GM12878 (cell line): ENCODE results near the gene MYO15A. TPM values are rescaled to one million over a fixed set of nuclear protein-coding genes. Genes with fewer than 3 reads are reported as not detected.
A peak's percentile ranks its signal among the peaks of the same experiment; 100 is the strongest.

Experiments used
- CBFB ChIP-seq: IDR thresholded peaks from 2 replicates; pipeline ENCODE4 v1.6.1; 2016; ENCODE audit warnings: antibody characterized with exemption, low read depth
- CTCF ChIP-seq, 3 experiments: IDR thresholded peaks in 2 of 3; conservative IDR thresholded peaks in 1 of 3; 2 replicates each; pipeline ENCODE4 v1.5.1; 2011; ENCODE audit warnings: low read depth in 3 of 3, low read length in 3 of 3, mild to moderate bottlenecking in 3 of 3, control low read depth in 2 of 3, moderate library complexity in 2 of 3, inconsistent platforms in 1 of 3, mixed read lengths in 1 of 3; ENCODE audit not compliant: control insufficient read depth in 2 of 3, insufficient read depth in 1 of 3; ENCODE audit errors: extremely low read depth in 1 of 3
- EP300 ChIP-seq, 2 experiments: fragments of 150-350 bp in 1 of 2; IDR thresholded peaks; 2 replicates each; pipeline ENCODE4 v1.6.1; 2011 to 2012; ENCODE audit warnings: low read depth in 2 of 2, low read length in 2 of 2, borderline replicate concordance in 1 of 2, improper control_type of control experiment in 1 of 2, inconsistent platforms in 1 of 2; ENCODE audit not compliant: control insufficient read depth in 1 of 2
- KAT2A ChIP-seq: conservative IDR thresholded peaks from 2 replicates; pipeline ENCODE4 v1.6.1; 2011; ENCODE audit warnings: low read depth, low read length; ENCODE audit not compliant: control insufficient read depth
- PRDM15 ChIP-seq: fragments of 450-650 bp; formaldehyde crosslinking; IDR thresholded peaks from 2 replicates; pipeline ENCODE4 v1.4.0; 2020; ENCODE audit warnings: mild to moderate bottlenecking, moderate library complexity
- RFX5 ChIP-seq: IDR thresholded peaks from 2 replicates; pipeline ENCODE4 v1.6.1; 2011; ENCODE audit warnings: low read depth, low read length, improper control_type of control experiment
- TCF12 ChIP-seq: IDR thresholded peaks from 2 replicates; pipeline ENCODE4 v1.6.1; 2011; ENCODE audit warnings: low read depth, mild to moderate bottlenecking, low read length
- ZSCAN29 ChIP-seq: fragments of 450-650 bp; IDR thresholded peaks from 2 replicates; pipeline ENCODE4 v1.6.1; 2017; ENCODE audit warnings: mild to moderate bottlenecking, moderate library complexity
- polyA plus RNA-seq, 11 experiments: library from polyadenylated mRNA; depleted of rRNA in 4 of 11; unstranded in 6 of 11; stranded (reverse) in 5 of 11; fragments of >200 nt; fragmentation: Nextera tagmentation in 4 of 11; fragmentation: Illumina TruSeq in 1 of 11; extraction: Ambion mirVana in 4 of 11; extraction: Trizol in 1 of 11; gene quantifications; 1 replicate in 1 of 11; 2 replicates in 10 of 11; pipeline versions ENCODE4 v1.2.1 to v1.2.3, GENCODE V29; 2011 to 2016; ENCODE audit warnings: inconsistent platforms in 2 of 11, missing spikeins in 2 of 11, low read depth in 1 of 11
- total RNA-seq, 4 experiments: library from RNA; depleted of rRNA in 3 of 4; stranded (reverse); fragments of >200 nt in 3 of 4; fragmentation: Illumina TruSeq in 1 of 4; extraction: Trizol in 1 of 4; gene quantifications; 2 replicates each; pipeline versions ENCODE4 v1.2.1 to v1.2.3, GENCODE V29; 2013 to 2021
- TF ChIP-seq, protein P1 (sequence below): IDR thresholded peaks from 2 replicates; pipeline ENCODE4 v1.6.1; 2012; ENCODE audit warnings: mild to moderate bottlenecking, low read depth, low read length
- TF ChIP-seq, protein P2 (sequence below): IDR thresholded peaks from 2 replicates; pipeline ENCODE4 v1.6.1; 2011; ENCODE audit warnings: mild to moderate bottlenecking, low read depth, low read length, moderate library complexity; ENCODE audit not compliant: insufficient replicate concordance
- TF ChIP-seq, protein P3 (sequence below): fragments of 450-650 bp; IDR thresholded peaks from 2 replicates; pipeline ENCODE4 v1.6.1; 2017; ENCODE audit warnings: mild to moderate bottlenecking, moderate library complexity

MYO15A gene
- total and polyA plus RNA-seq, 10 of the 15 experiments (the other 5 are each of a cell fraction or from before 2014, with no cell fraction given), result 0.03 to 0.77 (median 0.21) TPM; not detected in 4

GRCh38 chr17:18161207-18162145, 52.9 kb downstream of the MYO15A start (continued):
- TF ChIP-seq, protein P1, sequence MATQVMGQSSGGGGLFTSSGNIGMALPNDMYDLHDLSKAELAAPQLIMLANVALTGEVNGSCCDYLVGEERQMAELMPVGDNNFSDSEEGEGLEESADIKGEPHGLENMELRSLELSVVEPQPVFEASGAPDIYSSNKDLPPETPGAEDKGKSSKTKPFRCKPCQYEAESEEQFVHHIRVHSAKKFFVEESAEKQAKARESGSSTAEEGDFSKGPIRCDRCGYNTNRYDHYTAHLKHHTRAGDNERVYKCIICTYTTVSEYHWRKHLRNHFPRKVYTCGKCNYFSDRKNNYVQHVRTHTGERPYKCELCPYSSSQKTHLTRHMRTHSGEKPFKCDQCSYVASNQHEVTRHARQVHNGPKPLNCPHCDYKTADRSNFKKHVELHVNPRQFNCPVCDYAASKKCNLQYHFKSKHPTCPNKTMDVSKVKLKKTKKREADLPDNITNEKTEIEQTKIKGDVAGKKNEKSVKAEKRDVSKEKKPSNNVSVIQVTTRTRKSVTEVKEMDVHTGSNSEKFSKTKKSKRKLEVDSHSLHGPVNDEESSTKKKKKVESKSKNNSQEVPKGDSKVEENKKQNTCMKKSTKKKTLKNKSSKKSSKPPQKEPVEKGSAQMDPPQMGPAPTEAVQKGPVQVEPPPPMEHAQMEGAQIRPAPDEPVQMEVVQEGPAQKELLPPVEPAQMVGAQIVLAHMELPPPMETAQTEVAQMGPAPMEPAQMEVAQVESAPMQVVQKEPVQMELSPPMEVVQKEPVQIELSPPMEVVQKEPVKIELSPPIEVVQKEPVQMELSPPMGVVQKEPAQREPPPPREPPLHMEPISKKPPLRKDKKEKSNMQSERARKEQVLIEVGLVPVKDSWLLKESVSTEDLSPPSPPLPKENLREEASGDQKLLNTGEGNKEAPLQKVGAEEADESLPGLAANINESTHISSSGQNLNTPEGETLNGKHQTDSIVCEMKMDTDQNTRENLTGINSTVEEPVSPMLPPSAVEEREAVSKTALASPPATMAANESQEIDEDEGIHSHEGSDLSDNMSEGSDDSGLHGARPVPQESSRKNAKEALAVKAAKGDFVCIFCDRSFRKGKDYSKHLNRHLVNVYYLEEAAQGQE, result no peak
- TF ChIP-seq ZSCAN29, result no peak
- TF ChIP-seq CBFB, result 0 out of 2 replicates have a peak, but pooled peaks have one; percentile 40
- TF ChIP-seq, protein P2, sequence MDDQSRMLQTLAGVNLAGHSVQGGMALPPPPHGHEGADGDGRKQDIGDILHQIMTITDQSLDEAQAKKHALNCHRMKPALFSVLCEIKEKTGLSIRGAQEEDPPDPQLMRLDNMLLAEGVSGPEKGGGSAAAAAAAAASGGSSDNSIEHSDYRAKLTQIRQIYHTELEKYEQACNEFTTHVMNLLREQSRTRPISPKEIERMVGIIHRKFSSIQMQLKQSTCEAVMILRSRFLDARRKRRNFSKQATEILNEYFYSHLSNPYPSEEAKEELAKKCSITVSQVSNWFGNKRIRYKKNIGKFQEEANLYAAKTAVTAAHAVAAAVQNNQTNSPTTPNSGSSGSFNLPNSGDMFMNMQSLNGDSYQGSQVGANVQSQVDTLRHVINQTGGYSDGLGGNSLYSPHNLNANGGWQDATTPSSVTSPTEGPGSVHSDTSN, result no peak
- no peak for TF ChIP-seq CTCF (IDR thresholded peaks at IDR 0.05 in 2 of 3, conservative IDR thresholded peaks at IDR 0.05 in 1 of 3; ENCODE audit: control insufficient read depth in 2 of 3, extremely low read depth in 1 of 3, insufficient read depth in 1 of 3, low read depth in 3 of 3, low read length in 3 of 3)
- peak; percentile 93 for TF ChIP-seq TCF12
- TF ChIP-seq RFX5, result no peak
- TF ChIP-seq, protein P3, sequence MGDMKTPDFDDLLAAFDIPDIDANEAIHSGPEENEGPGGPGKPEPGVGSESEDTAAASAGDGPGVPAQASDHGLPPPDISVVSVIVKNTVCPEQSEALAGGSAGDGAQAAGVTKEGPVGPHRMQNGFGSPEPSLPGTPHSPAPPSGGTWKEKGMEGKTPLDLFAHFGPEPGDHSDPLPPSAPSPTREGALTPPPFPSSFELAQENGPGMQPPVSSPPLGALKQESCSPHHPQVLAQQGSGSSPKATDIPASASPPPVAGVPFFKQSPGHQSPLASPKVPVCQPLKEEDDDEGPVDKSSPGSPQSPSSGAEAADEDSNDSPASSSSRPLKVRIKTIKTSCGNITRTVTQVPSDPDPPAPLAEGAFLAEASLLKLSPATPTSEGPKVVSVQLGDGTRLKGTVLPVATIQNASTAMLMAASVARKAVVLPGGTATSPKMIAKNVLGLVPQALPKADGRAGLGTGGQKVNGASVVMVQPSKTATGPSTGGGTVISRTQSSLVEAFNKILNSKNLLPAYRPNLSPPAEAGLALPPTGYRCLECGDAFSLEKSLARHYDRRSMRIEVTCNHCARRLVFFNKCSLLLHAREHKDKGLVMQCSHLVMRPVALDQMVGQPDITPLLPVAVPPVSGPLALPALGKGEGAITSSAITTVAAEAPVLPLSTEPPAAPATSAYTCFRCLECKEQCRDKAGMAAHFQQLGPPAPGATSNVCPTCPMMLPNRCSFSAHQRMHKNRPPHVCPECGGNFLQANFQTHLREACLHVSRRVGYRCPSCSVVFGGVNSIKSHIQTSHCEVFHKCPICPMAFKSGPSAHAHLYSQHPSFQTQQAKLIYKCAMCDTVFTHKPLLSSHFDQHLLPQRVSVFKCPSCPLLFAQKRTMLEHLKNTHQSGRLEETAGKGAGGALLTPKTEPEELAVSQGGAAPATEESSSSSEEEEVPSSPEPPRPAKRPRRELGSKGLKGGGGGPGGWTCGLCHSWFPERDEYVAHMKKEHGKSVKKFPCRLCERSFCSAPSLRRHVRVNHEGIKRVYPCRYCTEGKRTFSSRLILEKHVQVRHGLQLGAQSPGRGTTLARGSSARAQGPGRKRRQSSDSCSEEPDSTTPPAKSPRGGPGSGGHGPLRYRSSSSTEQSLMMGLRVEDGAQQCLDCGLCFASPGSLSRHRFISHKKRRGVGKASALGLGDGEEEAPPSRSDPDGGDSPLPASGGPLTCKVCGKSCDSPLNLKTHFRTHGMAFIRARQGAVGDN, result 0 out of 2 replicates have a peak, but pooled peaks have one; percentile 55
- no peak for TF ChIP-seq KAT2A
- TF ChIP-seq EP300 (IDR thresholded peaks at IDR 0.05; ENCODE audit: borderline replicate concordance in 1 of 2, control insufficient read depth in 1 of 2, low read depth in 2 of 2, low read length in 2 of 2), result peak in 1 of 2 experiments; percentile 9; a peak in 1 of 4 replicates
- TF ChIP-seq PRDM15 (CRISPR knock-in tag), result no peak
